ENCODE results near the gene ELK4.

The ELK4 gene

DNA sequence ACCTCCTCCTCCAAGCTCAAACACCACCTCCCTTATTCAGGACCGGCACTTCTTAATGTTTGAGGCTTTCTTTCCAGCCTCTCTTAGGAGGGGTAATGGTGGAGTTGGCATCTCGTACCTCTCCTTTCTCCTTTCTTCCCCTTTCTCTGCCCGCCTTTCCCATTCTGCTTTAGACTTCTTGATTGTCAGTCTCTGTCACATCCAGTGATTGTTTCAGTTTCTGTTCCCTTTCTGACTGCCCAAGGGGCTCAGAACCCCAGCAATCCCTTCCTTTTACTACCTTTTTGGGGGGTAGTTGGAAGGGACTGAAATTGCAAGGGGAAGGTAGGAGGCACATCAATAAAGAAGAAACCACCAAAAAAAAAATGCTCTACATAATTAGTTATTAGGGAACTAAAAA, 5.6 kb downstream of the ELK4 start:
- no peak for DNase-seq

DNA sequence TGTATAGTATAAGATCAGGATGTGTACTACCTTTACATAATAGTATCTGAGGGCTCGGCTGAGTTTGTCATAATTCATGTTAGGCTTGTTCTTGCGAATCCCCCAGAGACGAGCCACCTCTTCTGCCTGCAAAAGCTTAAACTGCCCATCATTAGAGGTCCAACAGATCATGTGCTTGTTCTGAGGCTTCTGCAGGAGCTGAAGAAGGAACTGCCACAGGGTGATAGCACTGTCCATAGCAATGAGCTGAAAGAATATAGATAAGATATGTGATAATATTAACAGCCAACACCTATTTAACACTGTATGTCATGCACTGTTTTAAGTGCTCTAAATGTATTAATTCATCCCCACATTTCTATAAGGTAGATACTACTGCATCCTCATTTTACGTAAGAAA, 8.2 kb downstream of the ELK4 start:
- no peak for DNase-seq

DNA sequence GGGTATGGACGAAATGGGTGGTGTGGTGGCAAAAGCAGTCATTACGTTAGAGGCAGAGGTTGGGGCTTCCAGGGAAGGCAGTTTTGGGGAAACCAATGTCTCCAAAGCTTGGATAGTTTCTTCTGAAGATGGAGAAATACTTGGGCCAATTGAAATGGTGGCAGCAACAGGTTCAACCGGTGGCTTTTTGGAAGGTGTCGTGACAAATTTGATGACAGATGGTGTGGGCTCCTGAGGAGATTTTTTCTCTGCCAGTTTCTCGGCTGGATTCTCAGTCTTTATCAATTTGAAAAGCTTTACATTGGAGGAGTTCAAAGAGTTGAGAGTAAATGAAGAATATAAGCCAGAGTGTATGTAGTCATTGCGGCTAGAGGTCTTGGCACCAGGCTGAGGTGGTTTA, 11.5 kb downstream of the ELK4 start:
- no peak for DNase-seq

DNA sequence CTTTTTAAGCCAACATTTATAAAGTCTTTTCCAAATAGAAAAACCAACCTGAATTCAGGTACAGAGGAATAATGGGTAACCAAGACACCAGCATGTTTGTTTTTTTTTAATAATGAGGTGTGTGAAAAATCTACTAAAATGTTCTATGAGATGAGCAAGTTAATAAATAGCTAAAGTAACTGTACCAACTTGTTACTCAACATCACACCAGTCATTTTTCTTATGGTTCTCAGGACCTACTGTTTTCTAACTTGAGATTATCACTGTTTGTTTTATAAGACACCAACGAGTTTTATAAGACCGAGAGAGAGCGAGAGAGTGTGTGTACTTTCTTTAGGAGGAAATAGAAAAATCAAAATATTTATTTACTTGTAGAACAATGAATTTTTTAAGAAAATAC, 12.4 kb downstream of the ELK4 start:
- no peak for DNase-seq

DNA sequence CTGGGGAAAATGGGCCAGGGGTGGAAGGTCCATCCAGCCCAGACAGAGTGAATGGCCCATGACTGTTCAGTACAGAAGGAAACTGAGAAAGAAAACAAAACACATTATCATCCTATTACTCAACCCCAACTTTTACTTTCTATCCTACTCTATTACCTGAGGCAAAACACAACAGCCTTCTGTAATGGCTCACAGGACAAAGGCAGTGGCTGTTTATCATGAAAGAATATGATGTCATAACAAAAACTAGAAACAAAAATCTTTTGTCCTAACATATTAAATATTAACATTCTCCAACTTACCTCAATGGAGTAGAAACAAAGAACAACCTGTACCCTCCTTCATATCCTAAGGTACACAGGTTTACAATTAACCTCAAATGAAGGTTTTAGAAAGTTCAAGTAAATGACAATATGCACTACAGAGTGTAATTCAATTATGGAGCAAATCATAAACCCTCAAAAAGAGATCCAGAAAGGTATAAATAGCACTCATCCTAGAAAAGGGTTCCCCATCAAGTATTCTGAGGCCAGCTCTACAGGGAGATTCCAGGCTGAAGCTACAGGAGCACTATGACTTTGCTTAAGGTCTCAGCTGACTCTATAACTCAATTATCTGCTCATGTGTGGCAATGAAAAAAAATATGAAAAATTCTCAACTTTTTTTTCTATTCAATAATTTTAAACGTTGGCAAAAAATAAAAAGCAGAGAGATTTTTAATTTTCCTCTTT, 15.1 kb downstream of the ELK4 start:
- DNase-seq: no peak

DNA sequence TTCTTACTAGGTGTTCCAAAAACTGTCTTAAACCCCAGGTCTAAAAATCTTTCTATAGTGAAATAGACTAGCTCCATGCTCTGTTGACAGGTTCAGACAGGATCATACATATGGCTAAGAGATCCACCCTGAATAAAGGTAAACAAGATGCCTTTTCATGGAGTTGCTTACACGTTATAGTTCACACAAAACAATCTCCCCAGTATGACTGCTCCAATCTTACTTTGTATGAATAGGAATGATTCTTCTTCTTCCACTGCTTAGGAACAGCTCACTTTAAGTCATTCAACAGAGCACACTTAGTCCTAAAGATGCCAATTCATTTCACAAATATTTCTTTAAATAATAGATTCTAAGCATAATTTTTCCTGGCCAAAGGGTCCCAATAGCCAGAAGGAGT, 16.0 kb downstream of the ELK4 start:
- DNase-seq: no peak

DNA sequence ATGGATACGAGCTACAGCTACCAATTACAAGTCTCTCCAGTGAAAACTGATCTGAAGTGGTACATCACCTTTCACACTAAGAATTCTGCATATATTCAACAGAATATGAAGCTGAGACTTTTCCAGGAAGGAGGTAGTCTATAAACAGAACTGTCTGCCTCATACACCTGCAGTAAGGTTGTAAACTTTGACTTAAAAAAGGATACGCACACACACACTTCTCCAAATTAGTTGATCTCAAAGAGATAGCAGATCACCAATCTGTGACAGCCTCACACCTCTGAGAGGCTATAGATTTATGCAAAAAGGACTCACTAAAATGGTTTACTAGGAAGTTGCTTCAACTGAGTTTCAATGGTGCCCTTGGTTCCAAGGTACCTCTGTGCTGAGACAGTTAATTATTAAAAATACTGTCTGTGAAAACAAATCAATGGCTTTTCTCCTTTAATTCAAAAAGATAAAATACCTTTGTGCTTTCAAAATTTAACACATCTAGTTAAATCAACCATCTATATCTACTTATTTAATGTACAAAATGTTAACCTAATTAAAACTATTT, 17.9 kb downstream of the ELK4 start:
- no peak for DNase-seq

DNA sequence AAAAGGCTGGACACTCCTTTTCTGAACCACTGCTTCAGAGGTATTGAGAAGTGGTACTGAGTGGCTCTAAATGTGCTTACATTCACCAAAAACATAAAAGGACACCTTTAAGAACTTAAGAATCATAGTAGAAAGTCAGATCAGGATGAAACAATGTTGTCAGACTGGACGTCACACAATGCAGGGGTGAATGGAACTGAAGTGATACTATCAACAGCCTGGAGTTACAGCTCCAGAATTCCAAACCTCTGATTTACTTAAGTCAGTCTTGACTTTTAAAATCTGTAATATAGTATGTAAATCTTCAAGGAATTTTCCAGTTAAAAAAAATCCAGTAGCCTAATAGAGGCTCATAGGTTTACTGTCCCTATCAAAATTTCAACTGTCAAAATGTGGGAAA, 19.3 kb downstream of the ELK4 start:
- DNase-seq: no peak

DNA sequence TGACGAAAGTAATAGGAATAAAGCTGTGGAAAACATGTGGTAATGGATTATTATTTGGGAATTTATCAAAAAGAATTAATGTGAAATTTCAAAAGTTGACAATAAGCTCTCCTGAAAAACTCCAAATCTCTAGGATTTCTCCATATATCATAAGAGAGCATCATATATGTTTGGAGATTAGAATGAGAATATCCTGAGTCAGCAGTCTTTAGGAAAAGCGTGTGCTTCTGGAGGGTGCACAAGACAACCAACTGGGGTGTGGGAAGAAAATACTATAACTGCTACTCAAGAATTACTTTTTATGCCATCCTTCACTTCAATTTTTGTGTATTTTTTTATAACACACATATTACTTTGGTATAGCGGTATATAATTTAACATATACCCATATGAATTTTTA, 19.7 kb downstream of the ELK4 start:
- DNase-seq: no peak

DNA sequence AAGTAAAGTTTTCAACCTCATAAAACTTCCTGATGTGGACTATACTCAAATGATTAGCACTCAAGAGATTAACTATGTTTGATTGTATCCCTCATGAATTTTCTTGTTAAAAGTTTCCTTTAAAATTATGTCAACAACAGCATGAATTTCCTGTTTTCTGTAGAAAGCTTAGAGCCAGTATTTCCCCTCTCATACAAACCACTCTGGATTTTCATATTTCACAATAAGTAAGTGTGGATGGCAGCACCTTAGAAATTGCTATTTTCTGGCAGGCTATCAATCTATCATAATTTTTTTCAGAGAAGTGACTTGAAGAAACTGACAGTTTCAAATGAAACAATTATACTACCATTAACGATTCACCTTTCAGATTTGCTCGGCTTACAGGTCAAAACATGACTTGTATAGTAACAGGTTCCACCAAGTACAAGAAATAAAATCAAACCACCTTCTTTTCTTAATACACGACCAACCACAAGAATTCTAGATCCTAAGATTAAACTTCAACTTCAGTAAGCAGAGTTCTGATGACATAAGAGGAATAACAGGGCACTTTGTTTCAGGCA, 20.8 kb downstream of the ELK4 start:
- no peak for DNase-seq

DNA sequence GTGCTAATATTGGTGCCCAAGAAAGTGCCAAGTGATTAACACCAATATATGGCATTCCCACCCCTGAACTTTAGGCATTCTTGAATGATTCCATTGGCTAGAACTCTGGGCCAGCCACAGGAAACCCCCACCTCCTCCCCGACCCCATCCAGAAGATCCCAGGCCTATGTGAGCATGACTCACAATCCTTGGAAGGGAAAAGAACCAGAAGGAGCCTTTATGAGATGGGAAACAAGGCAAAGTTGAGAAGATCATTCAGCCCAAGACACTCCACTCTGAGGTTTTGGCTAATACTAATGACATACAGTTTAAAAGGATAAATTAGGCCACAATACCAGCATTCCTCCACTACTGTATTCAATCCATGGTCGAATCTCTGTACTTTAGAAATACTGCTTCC, 21.8 kb downstream of the ELK4 start:
- DNase-seq: no peak

DNA sequence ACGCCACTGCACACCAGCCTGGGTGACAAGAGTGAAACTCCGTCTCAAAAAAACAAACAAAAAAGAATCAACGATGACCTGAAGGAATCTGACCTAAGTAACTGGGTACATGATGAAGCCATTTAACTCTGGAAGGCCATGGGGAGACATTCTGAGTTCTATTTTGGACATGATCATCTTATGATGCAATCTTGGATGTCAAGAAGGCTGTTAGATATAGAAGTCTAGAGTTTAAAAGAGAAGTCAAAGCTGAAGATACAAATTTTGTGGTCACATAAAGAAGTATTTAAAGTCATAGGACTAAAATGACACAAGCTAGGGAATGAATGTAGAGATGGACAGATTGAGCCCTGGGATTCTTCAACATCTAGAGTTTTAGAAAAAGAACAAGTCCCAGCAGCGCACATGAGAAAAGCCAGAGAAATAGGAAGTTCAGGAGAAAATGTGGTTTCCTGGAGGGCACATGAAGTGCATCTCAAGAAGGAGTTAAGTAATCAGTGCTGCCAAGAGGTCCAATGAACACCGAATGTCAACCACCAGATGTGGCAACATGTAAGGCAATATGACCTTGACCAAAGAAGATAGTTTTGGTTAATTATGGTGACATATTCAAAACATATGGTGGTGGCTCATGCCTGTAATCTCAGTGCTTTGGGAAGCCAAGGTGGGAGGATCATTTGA, 26.8 kb downstream of the ELK4 start:
- no peak for DNase-seq

DNA sequence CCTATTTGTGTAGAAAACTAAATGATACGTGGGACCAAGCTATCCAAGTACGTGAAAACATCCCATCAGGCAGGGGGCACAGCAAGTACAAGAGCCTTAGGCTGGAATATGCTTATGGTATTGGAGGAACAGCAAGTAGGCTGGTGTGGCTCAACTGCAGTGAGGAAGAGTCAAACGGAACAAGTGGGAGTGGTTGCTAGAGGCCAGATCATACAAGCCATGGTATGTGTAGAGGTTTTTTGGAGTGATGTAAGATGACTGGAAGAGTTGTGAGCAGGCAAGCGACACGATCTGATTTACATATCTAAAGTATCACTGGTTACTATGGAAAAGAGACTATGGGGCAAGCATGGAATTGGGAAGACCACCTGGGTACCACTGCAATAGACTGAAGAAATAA, 27.8 kb downstream of the ELK4 start:
- DNase-seq: no peak

DNA sequence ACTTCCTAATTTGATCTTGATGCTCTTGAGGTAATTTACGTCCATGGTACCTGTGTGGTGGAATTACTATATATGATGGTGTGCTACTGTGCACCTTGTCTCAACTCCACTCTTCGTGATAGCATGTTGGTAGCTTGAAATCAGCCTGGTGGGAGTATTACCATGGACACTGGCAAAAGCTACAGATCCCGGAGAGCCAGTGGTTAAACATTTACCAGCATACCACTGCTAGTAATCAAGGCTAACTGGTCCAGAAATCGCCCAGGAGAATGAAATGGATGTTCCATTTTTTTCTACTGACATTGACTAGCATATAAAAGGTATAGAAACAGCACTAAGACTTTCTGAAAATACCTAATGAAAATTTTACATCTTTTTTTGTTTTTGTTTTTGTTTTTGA, 30.6 kb downstream of the ELK4 start:
- no peak for DNase-seq

DNA sequence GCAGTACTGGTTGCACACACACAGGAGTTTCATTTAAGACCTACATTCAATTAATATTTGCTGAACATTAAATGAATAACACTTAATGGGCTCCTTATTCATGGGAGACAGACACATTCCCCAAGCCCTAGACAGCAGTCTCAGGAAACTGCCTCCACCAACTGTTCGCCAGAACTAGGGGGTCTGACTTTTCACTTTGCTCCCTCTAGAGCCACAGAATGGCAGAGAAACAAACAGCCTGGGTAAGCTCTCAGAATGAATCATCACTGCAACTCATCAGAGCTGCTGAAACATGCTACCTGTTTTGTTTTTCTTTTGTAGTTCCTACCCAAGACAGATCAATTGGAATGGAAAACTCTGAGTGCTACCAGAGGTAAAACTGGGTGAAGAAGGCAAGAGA, 31.7 kb downstream of the ELK4 start:
- DNase-seq: no peak

DNA sequence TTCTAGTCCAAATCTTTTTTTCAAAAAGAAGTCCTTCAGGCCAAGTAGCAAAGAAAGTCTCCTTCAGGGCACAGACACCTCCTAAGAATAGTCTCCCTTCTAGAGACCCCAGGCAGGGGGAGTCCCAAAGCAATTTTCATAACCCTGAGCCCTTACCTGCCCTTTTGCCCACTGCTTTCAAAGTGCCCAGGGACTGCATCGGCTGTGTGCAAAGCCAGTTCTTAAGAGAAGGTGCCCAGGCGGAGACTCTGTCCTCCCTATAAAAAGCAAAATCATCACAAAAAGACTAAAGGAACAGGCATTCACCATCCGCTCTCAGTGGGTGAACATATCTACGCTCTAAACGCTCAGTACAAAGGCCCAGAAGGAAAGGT, 32.2 kb downstream of the ELK4 start:
- DNase-seq: no peak

DNA sequence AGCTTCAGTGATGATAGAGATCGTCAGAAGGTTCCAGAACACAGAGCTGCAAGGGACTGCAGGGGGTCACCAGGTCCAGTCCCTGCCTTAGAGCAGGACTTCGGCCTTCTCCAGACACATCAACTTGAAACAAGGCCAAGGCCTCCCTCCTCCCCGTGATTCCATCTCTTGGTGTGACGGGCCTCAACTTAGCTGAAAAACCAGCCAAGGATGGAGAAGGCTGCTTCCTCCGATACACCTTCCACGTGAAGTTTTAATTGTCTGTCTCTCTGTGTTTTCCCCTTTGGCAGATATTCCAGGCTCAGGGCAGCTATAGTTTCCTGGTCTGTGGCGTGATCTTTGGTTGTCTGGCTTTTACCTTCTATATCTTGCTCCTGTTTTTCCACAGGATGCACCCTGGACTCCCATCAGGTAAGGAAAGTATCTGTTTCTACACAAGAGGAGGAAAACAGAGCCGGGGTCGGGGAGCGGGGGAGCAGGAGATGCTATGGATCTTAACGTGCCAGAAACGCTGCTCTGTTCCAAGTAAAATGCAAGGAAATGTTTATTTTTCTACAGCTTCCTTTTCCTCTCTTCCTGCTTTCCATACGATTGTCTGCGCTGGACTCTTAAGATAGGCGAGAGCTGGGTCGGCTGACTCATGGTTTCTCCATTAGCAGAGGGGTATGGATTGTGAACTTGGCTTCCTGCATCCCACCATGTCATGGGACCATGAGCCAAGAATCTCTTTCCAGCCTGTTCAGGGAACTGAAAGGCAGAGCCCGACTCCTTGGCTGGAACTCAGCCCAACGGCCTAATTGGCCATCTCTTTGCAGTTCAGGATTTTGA, 32.8 kb downstream of the ELK4 start:
- DNase-seq: no peak

DNA sequence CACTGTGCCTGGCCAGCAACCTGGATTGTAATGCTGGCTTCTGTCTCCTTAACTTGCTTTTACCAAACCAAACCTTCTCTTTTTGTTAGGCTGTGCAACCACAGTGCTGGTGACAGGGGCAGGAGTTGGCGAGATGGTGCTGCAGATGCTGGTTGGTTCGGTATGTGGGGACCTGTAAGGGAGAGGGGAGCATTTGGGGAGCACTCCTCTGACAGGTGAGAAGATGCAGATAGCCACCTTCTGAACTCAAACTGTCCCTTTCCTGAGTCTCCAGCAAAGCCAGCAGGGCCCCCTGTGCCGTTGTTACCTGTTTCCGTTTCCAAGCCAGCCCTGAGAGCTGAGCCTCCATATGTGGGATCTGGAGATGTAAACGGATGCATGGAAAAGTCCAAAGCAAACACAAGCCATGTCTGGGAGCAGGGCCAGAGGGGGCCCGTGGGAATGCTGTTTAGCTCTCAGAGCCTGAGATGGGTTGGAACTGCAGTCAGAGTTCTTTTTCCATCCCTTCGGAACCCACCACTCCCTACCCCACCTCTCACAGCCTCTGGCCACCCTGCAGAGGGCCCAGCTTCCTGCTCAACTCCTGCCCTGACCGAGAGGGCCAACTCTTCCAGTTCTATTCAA, 34.0 kb downstream of the ELK4 start:
- no peak for DNase-seq

DNA sequence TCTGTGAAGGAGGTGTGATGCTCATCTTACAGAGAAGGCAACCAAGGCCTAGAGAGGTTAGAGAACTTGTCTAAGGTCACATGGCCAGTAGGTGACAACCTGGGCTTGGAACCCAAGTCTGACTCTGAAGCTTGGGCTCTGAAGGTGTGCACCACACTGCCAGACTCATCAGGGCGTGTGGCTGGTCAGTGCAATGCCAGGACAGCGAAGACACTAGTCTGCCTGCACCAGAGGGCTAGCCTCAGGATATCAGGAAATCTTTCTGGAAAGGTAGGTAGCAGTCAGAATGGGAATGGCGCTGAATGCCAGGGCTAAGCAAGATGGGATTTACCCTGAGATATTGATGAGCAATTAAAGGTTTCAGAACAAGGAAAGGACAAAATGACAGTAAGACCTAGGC, 34.9 kb downstream of the ELK4 start:
- no peak for DNase-seq

DNA sequence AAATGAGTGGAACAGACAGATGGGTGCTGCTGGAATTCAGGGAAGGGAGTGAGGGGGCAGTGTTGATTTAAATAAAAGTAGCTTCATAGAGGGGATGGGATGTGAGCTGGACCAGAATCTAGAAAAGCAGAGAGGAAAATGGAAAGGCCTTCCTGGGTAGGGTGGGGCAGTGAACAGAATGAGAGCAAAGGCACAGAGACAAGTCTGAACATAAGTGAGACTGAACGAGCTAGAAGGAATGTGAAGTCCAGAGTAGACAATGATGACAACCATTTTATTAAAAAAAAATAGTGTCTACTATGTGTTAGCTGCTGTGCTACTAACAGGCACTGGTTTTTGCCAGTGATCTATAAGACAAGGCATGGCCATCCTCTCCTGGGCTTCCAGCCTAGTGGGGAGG, 36.0 kb downstream of the ELK4 start:
- no peak for DNase-seq

DNA sequence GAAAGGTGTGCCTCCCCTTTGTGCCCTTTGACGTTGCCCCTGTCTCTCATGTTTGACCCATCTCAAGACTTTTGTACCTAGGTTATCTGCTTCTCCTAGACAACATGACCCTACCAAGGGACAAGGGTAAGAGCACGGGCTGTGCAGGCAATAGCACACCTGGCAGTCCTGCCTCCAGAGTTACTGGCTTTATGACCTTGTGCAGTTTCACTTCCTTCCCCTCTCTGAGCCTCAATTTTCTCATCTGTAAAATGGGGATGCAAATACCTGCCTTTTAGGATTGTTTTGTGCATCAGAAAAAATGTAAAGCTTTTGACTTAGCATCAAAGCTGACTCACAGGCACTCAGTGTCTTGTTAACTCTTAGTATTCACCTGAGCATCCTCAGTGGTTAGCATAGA, 36.4 kb downstream of the ELK4 start:
- DNase-seq: no peak

DNA sequence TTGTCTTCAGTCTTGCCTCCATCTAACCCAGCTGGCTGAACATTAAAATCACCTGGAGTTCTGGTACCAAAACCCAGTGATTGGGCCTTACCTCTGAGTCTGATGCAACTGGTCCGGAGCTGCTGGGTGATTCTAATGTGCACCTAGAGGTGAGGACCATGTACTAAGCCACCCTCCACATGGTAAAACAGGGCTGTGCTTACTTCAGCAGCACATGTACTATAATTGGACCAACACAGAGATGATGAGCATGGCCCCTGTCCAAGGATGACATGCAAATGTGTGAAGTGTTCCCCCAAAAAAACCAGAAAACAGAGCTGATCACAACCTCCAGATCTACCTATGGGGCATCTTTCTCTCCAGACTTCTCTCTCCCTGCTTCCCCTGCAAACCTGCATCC, 37.0 kb downstream of the ELK4 start:
- no peak for DNase-seq

DNA sequence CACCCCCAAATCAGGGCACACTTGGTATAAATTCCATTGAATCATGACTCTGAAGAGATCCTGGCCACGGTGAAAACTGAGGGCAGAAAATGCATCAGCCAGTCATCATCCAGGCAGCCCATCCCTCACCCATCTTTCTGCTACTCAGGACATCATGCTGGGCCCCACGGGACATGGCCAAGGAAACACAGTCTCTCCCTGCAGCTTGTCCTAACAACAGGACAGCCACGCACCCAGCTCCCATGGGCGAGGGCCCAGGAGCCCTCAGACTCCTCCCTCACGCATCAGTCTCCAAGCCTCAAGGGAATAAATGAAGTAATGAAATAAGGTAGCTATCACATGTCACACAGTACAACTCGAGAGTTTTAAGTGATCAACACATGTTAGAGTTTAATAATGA, 37.8 kb downstream of the ELK4 start:
- no peak for DNase-seq
